Tibial nerve (tissue), 4 donors: ENCODE data around the gene GALNT8. TPM values are rescaled to one million over a fixed set of nuclear protein-coding genes. Genes with fewer than 3 reads are reported as not detected.

Experiments used
- DNase-seq, 2 donors: peaks; one replicate each; pipeline ENCODE4 v3.0.0-alpha.2; 2019; ENCODE audit warnings: low spot score in 2 of 2
- H3K27ac ChIP-seq, 4 donors: fragments of 200-600 bp; sonication (generic) in 3 of 4; one replicate each; pipeline ENCODE4 v1.5.1; 2017 to 2019; ENCODE audit warnings: mild to moderate bottlenecking in 1 of 4
- H3K27me3 ChIP-seq, 2 donors: fragments of 200-600 bp; sonication (generic) in 1 of 2; one replicate each; pipeline versions ENCODE4 v1.5.1 to v1.6.0; 2017 to 2019
- H3K36me3 ChIP-seq, 3 donors: fragments of 200-600 bp; sonication (generic); one replicate each; pipeline ENCODE4 v1.5.1; 2018 to 2019
- H3K4me1 ChIP-seq, 4 donors: fragments of 200-600 bp; sonication (generic) in 3 of 4; one replicate each; pipeline ENCODE4 v1.5.1; 2017 to 2019
- H3K4me3 ChIP-seq, 4 donors: fragments of 200-600 bp; sonication (generic) in 3 of 4; one replicate each; pipeline ENCODE4 v1.5.1; 2017 to 2019; ENCODE audit warnings: mild to moderate bottlenecking in 1 of 4, moderate library complexity in 1 of 4
- H3K9me3 ChIP-seq, 4 donors: fragments of 200-600 bp; sonication (generic) in 3 of 4; one replicate each; pipeline ENCODE4 v1.5.1; 2017 to 2019
- EP300 ChIP-seq, 2 donors: sonication (generic); formaldehyde crosslinking; IDR thresholded peaks; one replicate each; pipeline ENCODE4 v1.6.1; 2017; ENCODE audit warnings: antibody characterized with exemption in 2 of 2, mild to moderate bottlenecking in 1 of 2
- POLR2A ChIP-seq, 2 donors: fragments of 450-650 bp; IDR thresholded peaks; one replicate each; pipeline ENCODE4 v1.6.1; 2017; ENCODE audit warnings: antibody characterized with exemption in 2 of 2, mild to moderate bottlenecking in 2 of 2, moderate library complexity in 2 of 2
- WGBS, 2 donors: methylation state at CpG; one replicate each; pipeline ENCODE4 v1.1.5; 2018; 5-methylcytosine and 5-hydroxymethylcytosine counted together
- total RNA-seq, 4 donors: library from RNA; depleted of rRNA; stranded (reverse); fragments of >200 nt; gene quantifications; one replicate each; pipeline ENCODE4 v1.1.0, GENCODE V29; 2016
- TF ChIP-seq, protein P1 (sequence below), 5 experiments: fragments of 200-600 bp in 3 of 5; fragments of 450-650 bp in 2 of 5; sonication (generic) in 3 of 5; IDR thresholded peaks; one replicate each; pipeline ENCODE4 v1.5.1; 2016 to 2019; ENCODE audit warnings: antibody characterized with exemption in 5 of 5, mild to moderate bottlenecking in 3 of 5, moderate library complexity in 2 of 5

GALNT8 gene, protein sequence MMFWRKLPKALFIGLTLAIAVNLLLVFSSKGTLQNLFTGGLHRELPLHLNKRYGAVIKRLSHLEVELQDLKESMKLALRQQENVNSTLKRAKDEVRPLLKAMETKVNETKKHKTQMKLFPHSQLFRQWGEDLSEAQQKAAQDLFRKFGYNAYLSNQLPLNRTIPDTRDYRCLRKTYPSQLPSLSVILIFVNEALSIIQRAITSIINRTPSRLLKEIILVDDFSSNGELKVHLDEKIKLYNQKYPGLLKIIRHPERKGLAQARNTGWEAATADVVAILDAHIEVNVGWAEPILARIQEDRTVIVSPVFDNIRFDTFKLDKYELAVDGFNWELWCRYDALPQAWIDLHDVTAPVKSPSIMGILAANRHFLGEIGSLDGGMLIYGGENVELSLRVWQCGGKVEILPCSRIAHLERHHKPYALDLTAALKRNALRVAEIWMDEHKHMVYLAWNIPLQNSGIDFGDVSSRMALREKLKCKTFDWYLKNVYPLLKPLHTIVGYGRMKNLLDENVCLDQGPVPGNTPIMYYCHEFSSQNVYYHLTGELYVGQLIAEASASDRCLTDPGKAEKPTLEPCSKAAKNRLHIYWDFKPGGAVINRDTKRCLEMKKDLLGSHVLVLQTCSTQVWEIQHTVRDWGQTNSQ
- 1 to 10 TPM in 3 of 4 donors, under 1 TPM in 1; 0.44 to 3.1 (median 1.9) TPM for total RNA-seq

DNA sequence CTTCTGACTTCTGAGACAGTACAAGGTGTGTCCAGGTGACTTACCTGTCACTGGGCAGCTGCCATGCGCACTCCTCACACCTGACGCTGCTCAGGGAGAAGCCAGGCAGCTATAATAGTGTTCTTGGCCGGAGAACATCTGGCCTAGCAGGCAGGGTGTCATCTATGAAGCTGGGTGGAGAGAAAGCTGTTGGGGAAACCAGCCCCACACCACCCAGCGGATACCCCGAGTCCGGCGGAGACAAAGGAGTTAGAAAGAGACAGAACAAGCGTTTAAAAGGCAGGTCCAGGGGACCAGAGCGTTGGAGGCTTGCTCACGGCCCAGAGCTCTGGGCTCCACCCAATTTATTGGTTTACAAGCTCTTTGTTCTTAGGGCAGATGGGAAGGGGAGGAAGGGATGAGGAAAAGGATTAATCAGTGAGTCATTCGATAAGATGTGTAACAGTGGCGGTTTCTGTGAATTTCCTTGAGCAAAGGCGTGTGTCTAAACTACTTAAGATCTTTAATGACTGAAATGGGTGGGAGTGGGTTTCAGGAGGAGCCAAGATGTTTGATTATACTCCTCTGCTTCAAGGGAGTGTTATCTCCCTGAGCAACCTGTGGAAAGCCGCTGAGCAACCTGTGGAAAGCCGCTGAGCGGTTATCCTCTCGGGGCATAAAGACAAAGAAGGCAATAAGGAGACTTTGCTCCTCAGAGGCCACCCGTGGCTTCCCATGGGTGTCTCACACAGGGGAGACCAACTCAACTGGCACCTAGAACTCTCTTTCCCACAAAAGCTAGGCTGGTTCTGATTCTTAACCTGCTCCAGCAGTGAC, at the start of gene GALNT8:
GALNT8 (plus strand) TSS at position 580 of the 816 bp plus-strand sequence. CDS start 278 bp downstream, outside the sequence.
- Histone ChIP-seq H3K27ac (no peak within 1 kb of the TSS), H3K4me1 (no peaks in the 10 kb centered on the region), H3K4me3 (no peak within 1 kb of the TSS), H3K27me3 (no peaks in the 10 kb centered on the region), H3K9me3 (no peaks in the 10 kb centered on the region), H3K36me3 (no peaks in the 10 kb centered on the region)
- no peak for DNase-seq
- WGBS, 2 donors = 65 to 70% methylated on average over 18 of the region's 18 CpGs
- TF ChIP-seq EP300 (IDR thresholded peaks at IDR 0.05) = no peak
- no peak for TF ChIP-seq POLR2A (IDR thresholded peaks at IDR 0.05)
- TF ChIP-seq, protein P1, sequence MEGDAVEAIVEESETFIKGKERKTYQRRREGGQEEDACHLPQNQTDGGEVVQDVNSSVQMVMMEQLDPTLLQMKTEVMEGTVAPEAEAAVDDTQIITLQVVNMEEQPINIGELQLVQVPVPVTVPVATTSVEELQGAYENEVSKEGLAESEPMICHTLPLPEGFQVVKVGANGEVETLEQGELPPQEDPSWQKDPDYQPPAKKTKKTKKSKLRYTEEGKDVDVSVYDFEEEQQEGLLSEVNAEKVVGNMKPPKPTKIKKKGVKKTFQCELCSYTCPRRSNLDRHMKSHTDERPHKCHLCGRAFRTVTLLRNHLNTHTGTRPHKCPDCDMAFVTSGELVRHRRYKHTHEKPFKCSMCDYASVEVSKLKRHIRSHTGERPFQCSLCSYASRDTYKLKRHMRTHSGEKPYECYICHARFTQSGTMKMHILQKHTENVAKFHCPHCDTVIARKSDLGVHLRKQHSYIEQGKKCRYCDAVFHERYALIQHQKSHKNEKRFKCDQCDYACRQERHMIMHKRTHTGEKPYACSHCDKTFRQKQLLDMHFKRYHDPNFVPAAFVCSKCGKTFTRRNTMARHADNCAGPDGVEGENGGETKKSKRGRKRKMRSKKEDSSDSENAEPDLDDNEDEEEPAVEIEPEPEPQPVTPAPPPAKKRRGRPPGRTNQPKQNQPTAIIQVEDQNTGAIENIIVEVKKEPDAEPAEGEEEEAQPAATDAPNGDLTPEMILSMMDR (IDR thresholded peaks at IDR 0.05) = no peak

DNA sequence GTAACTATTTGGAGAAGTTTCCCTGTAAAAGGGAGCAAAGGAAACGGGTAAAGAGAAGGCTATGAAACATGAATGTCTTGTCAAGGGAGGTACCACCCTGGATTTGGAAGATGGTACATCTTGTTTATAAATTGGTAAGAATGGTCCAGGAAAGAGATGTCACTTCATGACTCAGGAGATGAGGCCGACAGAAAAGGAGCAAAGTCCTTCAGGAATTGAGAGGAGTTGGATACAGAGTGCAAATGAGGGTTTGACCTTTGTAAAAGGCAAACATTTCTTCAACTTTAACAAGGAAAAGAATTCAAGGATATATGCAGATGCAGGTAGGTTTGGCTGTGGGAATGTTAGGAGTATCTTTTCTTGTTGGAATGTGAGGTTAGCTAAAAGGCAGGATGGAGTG, 40.5 kb upstream of the GALNT8 start:
- Histone ChIP-seq H3K27me3 (no peaks in the 10 kb centered on the region), H3K36me3 (peaks cover 0 to 32% (median 14%) of the 10 kb centered on the region in 3 donors), H3K4me3 (no peak overlapping the region), H3K9me3 (no peaks in the 10 kb centered on the region), H3K4me1 (no peaks in the 10 kb centered on the region), H3K27ac (no peak overlapping the region)
- WGBS, 2 donors = 92 to 93% methylated on average over 2 of the region's 2 CpGs
- no peak for DNase-seq
- TF ChIP-seq, protein P1 (IDR thresholded peaks at IDR 0.05) = no peak
- TF ChIP-seq EP300 (IDR thresholded peaks at IDR 0.05) (no peak), POLR2A (IDR thresholded peaks at IDR 0.05) (no peak)

DNA sequence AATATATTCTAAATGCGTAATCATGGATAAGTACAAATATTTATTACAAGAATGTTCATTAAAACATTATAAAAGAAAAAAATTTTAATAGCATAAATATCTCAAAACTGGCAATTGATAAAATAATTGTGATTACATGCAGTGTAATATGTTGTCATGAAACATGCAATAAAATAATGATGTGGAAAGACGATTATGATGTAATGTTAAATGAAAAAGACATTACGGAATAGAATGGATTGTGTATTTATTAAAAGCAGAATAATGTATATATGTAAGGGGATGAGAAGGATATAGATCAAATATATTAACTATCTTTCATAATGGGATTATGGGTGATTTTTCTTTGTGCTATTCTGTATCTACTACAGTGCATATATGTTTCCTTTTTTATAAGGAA, 38.5 kb upstream of the GALNT8 start:
- Histone ChIP-seq H3K27me3 (no peaks in the 10 kb centered on the region), H3K4me1 (no peaks in the 10 kb centered on the region), H3K9me3 (no peaks in the 10 kb centered on the region), H3K4me3 (no peak overlapping the region), H3K27ac (no peak overlapping the region), H3K36me3 (peaks cover 0 to 52% (median 17%) of the 10 kb centered on the region in 3 donors)
- TF ChIP-seq POLR2A (IDR thresholded peaks at IDR 0.05) = no peak
- no peak for TF ChIP-seq EP300 (IDR thresholded peaks at IDR 0.05)
- TF ChIP-seq, protein P1 (IDR thresholded peaks at IDR 0.05) = no peak
- 79 to 95% methylated on average over 3 of the region's 3 CpGs for WGBS, 2 donors
- DNase-seq = no peak

DNA sequence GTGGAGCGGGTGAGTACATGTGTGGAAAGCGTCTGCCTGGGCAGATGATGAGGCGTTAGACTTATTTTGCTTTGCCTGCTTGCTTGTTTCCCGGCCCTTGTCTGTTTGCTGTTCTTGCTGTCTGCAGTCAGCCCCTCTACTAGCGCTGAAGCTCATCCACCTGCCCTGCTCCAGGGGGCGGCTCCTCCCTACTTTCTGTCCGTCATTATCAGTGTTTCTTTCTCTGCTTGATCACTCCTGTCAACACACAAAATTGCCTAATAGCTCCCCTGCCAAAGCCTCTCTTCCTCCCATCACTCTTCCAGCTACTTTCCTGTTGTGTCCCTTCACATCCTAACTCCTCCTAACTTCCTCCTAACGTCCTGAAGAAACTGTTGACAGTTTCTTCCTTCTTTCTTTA, 34.9 kb upstream of the GALNT8 start:
- Histone ChIP-seq H3K27ac (no peak overlapping the region), H3K4me1 (no peaks in the 10 kb centered on the region), H3K27me3 (no peaks in the 10 kb centered on the region), H3K36me3 (peaks cover 0 to 82% (median 17%) of the 10 kb centered on the region in 3 donors), H3K9me3 (no peaks in the 10 kb centered on the region), H3K4me3 (no peak overlapping the region)
- TF ChIP-seq EP300 (IDR thresholded peaks at IDR 0.05) = no peak
- TF ChIP-seq, protein P1 (IDR thresholded peaks at IDR 0.05) = no peak
- TF ChIP-seq POLR2A (IDR thresholded peaks at IDR 0.05) = no peak
- WGBS, 2 donors = 89 to 91% methylated on average over 8 of the region's 8 CpGs
- DNase-seq = no peak
